ENCODE measurements around the gene NPLOC4. TPM values are rescaled to one million over a fixed set of nuclear protein-coding genes. Genes with fewer than 3 reads are reported as not detected.
A peak's percentile ranks its signal among the peaks of the same experiment; 100 is the strongest.

Gene NPLOC4
- total and polyA plus RNA-seq, 2 donors from 2014 or later, result 41.5 to 86.4 TPM

GRCh38 chr17:81526662-81527571, 110.0 kb downstream of the NPLOC4 start:
- Histone ChIP-seq H3K27me3 (ENCODE audit: control insufficient read depth, insufficient read depth, low read length) (no peaks in the 10 kb centered on the region), H3K36me3 (ENCODE audit: control insufficient read depth in 2 of 3, insufficient read depth in 3 of 3, low read length in 3 of 3) (no peaks in the 10 kb centered on the region), H3K9me3 (ENCODE audit: control insufficient read depth in 2 of 3, insufficient read depth in 1 of 3, low read length in 3 of 3) (no peaks in the 10 kb centered on the region), H3K4me1 (ENCODE audit: control insufficient read depth in 2 of 3, insufficient read depth in 2 of 3, low read depth in 1 of 3, low read length in 3 of 3) (peaks cover 0 to 15% (median 0%) of the 10 kb centered on the region in 3 donors), H3K4me3 (ENCODE audit: low read length in 3 of 3) (no peak overlapping the region), H3K9ac (ENCODE audit: low read length in 3 of 3) (no peak overlapping the region), H3K27ac (ENCODE audit: low read depth in 2 of 2, low read length in 2 of 2) (no peak overlapping the region)
- DNase-seq, result peak in 1 of 5 donors; percentile 71
- intact Hi-C loops (cut with DNase I), result no loop called here
- no peak for FAIRE-seq
- no peak for TF ChIP-seq CTCF (IDR thresholded peaks at IDR 0.05; ENCODE audit: borderline replicate concordance, extremely low read depth, insufficient read depth)

- DNase-seq, result no peak
- FAIRE-seq, result no peak
- Histone ChIP-seq H3K27ac (ENCODE audit: low read depth in 2 of 2, low read length in 2 of 2) (no peak overlapping the region), H3K27me3 (ENCODE audit: control insufficient read depth, insufficient read depth, low read length) (no peaks in the 10 kb centered on the region), H3K9ac (ENCODE audit: low read length in 3 of 3) (no peak overlapping the region), H3K36me3 (ENCODE audit: control insufficient read depth in 2 of 3, insufficient read depth in 3 of 3, low read length in 3 of 3) (no peaks in the 10 kb centered on the region), H3K9me3 (ENCODE audit: control insufficient read depth in 2 of 3, insufficient read depth in 1 of 3, low read length in 3 of 3) (no peaks in the 10 kb centered on the region), H3K4me3 (ENCODE audit: low read length in 3 of 3) (no peak overlapping the region), H3K4me1 (ENCODE audit: control insufficient read depth in 2 of 3, insufficient read depth in 2 of 3, low read depth in 1 of 3, low read length in 3 of 3) (peaks cover 0 to 19% (median 2%) of the 10 kb centered on the region in 3 donors)
- no peak for TF ChIP-seq CTCF (IDR thresholded peaks at IDR 0.05; ENCODE audit: borderline replicate concordance, extremely low read depth, insufficient read depth)
- intact Hi-C loops (cut with DNase I), result no loop called here
Measured at GRCh38 chr17:81524865-81525159, 112.1 kb downstream of the NPLOC4 start.

GRCh38 chr17:81524039-81524864, 112.7 kb downstream of the NPLOC4 start:
- no peak overlapping the region for H3K27ac ChIP-seq (ENCODE audit: low read depth in 2 of 2, low read length in 2 of 2)
- no peak overlapping the region for H3K9ac ChIP-seq (ENCODE audit: low read length in 3 of 3)
- FAIRE-seq (no peak), DNase-seq (peak in 2 of 5 donors; percentile 67 to 73)
- intact Hi-C loops (cut with DNase I), result no loop called here
- H3K27me3 ChIP-seq (ENCODE audit: control insufficient read depth, insufficient read depth, low read length), result no peaks in the 10 kb centered on the region
- H3K4me1 ChIP-seq (ENCODE audit: control insufficient read depth in 2 of 3, insufficient read depth in 2 of 3, low read depth in 1 of 3, low read length in 3 of 3), result peaks cover 0 to 24% (median 2%) of the 10 kb centered on the region in 3 donors
- no peak for TF ChIP-seq CTCF (IDR thresholded peaks at IDR 0.05; ENCODE audit: borderline replicate concordance, extremely low read depth, insufficient read depth)
- H3K9me3 ChIP-seq (ENCODE audit: control insufficient read depth in 2 of 3, insufficient read depth in 1 of 3, low read length in 3 of 3), result no peaks in the 10 kb centered on the region
- no peak overlapping the region for H3K4me3 ChIP-seq (ENCODE audit: low read length in 3 of 3)
- no peaks in the 10 kb centered on the region for H3K36me3 ChIP-seq (ENCODE audit: control insufficient read depth in 2 of 3, insufficient read depth in 3 of 3, low read length in 3 of 3)
